ENCODE measurements around the gene PHACTR3.

The PHACTR3 gene

GRCh38 chr20:59806578-59806975 lies 202.2 kb downstream of the PHACTR3 start:
- DNase-seq, result no peak

- no peak for DNase-seq
These were observed 203.8 kb downstream of the PHACTR3 start for GRCh38 chr20:59807909-59808728.

- DNase-seq, result no peak
These were observed 204.5 kb downstream of the PHACTR3 start for GRCh38 chr20:59808729-59809381.

- DNase-seq, result no peak
These were observed 205.5 kb downstream of the PHACTR3 start for GRCh38 chr20:59809630-59810448.

- DNase-seq, result no peak
These were observed 206.3 kb downstream of the PHACTR3 start for GRCh38 chr20:59810449-59811187.

GRCh38 chr20:59811681-59812171 lies 207.4 kb downstream of the PHACTR3 start:
- DNase-seq, result no peak

- no peak for DNase-seq
These were observed 208.2 kb downstream of the PHACTR3 start for GRCh38 chr20:59812286-59813125.

GRCh38 chr20:59813126-59813947 lies 209.0 kb downstream of the PHACTR3 start:
- DNase-seq, result no peak

GRCh38 chr20:59813948-59814839 lies 209.9 kb downstream of the PHACTR3 start:
- DNase-seq, result no peak

- DNase-seq, result no peak
These were observed 210.6 kb downstream of the PHACTR3 start for GRCh38 chr20:59814840-59815340.

- DNase-seq, result no peak
These were observed 211.9 kb downstream of the PHACTR3 start for GRCh38 chr20:59816146-59816738.

GRCh38 chr20:59817406-59817805 lies 213.1 kb downstream of the PHACTR3 start:
- no peak for DNase-seq

- no peak for DNase-seq
These were observed 213.7 kb downstream of the PHACTR3 start for GRCh38 chr20:59817846-59818615.

- no peak for DNase-seq
These were observed 214.6 kb downstream of the PHACTR3 start for GRCh38 chr20:59818911-59819310.

GRCh38 chr20:59819496-59820203 lies 215.3 kb downstream of the PHACTR3 start:
- no peak for DNase-seq

- no peak for DNase-seq
These were observed 216.1 kb downstream of the PHACTR3 start for GRCh38 chr20:59820204-59821041.

- no peak for DNase-seq
These were observed 216.9 kb downstream of the PHACTR3 start for GRCh38 chr20:59821201-59821600.
